ENCODE results near the gene CLDN6. TPM values are rescaled to one million over a fixed set of nuclear protein-coding genes. Genes with fewer than 3 reads are reported as not detected.

The CLDN6 gene
- total and polyA plus RNA-seq, 2 of the 13 experiments (the other 11 are each of a cell fraction or from before 2014, with no cell fraction given) = 5.9 to 7.6 TPM

DNA sequence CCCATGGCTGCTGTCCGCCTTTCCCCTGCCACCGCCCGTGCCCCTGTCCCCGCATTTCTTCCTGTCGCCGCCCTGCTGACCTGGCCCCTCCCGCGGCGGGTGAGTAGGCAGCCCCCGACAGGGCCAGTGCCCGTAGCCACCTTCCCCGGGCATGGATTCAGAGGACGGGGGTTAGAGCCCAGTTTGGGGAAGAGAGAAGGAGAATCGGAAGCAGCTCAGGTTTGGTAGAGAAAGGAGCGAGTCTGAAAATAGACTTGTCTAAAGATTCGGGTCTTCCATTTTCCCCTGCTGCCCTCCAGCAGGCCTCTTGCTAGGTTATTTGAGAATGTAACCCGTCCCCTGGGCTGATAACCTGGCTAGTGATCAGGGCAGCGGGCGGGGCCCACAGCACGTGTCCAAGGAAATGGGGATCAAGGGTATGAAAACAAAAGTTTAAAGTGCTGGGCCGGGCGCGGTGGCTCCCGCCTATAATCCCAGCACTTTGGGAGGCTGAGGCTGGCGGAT lies 13.2 kb downstream of the CLDN6 start (continued):
- TF ChIP-seq CREM (IDR thresholded peaks at IDR 0.05) (no peak), CREM (CRISPR knock-in tag; IDR thresholded peaks at IDR 0.05) (no peak), ZNF180 (CRISPR knock-in tag; IDR thresholded peaks at IDR 0.05; ENCODE audit: borderline replicate concordance, low read depth) (no peak), HOXA3 (CRISPR knock-in tag; IDR thresholded peaks at IDR 0.05) (0 out of 2 replicates have a peak, but pooled peaks have one; percentile 33), ZNF3 (CRISPR knock-in tag; IDR thresholded peaks at IDR 0.05) (no peak), NFYB (CRISPR knock-in tag; IDR thresholded peaks at IDR 0.05) (peak; percentile 26; the same call in 1 of the 2 replicates), NCOA1 (CRISPR knock-in tag; IDR thresholded peaks at IDR 0.05) (no peak), RXRB (CRISPR knock-in tag; IDR thresholded peaks at IDR 0.05; ENCODE audit: borderline replicate concordance) (peak; percentile 49; the same call in 1 of the 2 replicates), POLR2G (IDR thresholded peaks at IDR 0.05; ENCODE audit: low read depth, low read length) (peak; percentile 64), FOSL1 (CRISPR knock-in tag; IDR thresholded peaks at IDR 0.05; ENCODE audit: borderline replicate concordance) (no peak), SP140L (CRISPR knock-in tag; IDR thresholded peaks at IDR 0.05; ENCODE audit: borderline replicate concordance) (no peak), NR2F6 (IDR thresholded peaks at IDR 0.05) (peak; percentile 41; the same call in 1 of the 2 replicates), NR2F6 (CRISPR knock-in tag; IDR thresholded peaks at IDR 0.05) (peak; percentile 29; the same call in 1 of the 2 replicates), SALL1 (CRISPR knock-in tag; IDR thresholded peaks at IDR 0.05) (0 out of 2 replicates have a peak, but pooled peaks have one; percentile 15), BHLHE40 (IDR thresholded peaks at IDR 0.05; ENCODE audit: low read length) (peak; percentile 31; the same call in 1 of the 2 replicates), NRL (CRISPR knock-in tag; IDR thresholded peaks at IDR 0.05; ENCODE audit: borderline replicate concordance) (0 out of 2 replicates have a peak, but pooled peaks have one; percentile 35), SOX13 (IDR thresholded peaks at IDR 0.05) (no peak), SOX13 (CRISPR knock-in tag; conservative IDR thresholded peaks at IDR 0.05 in 1 of 2, IDR thresholded peaks at IDR 0.05 in 1 of 2) (peak in 1 of 2 experiments; percentile 33; a peak in 1 of 4 replicates)
- TF ChIP-seq, protein P1, sequence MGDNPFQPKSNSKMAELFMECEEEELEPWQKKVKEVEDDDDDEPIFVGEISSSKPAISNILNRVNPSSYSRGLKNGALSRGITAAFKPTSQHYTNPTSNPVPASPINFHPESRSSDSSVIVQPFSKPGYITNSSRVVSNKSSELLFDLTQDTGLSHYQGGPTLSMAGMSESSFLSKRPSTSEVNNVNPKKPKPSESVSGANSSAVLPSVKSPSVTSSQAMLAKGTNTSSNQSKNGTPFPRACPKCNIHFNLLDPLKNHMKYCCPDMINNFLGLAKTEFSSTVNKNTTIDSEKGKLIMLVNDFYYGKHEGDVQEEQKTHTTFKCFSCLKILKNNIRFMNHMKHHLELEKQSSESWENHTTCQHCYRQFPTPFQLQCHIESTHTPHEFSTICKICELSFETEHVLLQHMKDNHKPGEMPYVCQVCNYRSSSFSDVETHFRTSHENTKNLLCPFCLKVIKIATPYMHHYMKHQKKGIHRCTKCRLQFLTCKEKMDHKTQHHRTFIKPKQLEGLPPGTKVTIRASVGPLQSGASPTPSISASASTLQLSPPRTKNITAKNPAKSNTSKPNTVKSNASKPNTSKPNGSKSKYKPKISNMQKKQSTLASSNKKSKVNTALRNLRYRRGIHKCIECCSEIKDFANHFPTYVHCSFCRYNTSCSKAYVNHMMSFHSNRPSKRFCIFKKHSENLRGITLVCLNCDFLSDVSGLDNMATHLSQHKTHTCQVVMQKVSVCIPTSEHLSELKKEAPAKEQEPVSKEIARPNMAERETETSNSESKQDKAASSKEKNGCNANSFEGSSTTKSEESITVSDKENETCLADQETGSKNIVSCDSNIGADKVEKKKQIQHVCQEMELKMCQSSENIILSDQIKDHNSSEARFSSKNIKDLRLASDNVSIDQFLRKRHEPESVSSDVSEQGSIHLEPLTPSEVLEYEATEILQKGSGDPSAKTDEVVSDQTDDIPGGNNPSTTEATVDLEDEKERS (CRISPR knock-in tag; IDR thresholded peaks at IDR 0.05) = 0 out of 2 replicates have a peak, but pooled peaks have one; percentile 6
- TF ChIP-seq, protein P2, sequence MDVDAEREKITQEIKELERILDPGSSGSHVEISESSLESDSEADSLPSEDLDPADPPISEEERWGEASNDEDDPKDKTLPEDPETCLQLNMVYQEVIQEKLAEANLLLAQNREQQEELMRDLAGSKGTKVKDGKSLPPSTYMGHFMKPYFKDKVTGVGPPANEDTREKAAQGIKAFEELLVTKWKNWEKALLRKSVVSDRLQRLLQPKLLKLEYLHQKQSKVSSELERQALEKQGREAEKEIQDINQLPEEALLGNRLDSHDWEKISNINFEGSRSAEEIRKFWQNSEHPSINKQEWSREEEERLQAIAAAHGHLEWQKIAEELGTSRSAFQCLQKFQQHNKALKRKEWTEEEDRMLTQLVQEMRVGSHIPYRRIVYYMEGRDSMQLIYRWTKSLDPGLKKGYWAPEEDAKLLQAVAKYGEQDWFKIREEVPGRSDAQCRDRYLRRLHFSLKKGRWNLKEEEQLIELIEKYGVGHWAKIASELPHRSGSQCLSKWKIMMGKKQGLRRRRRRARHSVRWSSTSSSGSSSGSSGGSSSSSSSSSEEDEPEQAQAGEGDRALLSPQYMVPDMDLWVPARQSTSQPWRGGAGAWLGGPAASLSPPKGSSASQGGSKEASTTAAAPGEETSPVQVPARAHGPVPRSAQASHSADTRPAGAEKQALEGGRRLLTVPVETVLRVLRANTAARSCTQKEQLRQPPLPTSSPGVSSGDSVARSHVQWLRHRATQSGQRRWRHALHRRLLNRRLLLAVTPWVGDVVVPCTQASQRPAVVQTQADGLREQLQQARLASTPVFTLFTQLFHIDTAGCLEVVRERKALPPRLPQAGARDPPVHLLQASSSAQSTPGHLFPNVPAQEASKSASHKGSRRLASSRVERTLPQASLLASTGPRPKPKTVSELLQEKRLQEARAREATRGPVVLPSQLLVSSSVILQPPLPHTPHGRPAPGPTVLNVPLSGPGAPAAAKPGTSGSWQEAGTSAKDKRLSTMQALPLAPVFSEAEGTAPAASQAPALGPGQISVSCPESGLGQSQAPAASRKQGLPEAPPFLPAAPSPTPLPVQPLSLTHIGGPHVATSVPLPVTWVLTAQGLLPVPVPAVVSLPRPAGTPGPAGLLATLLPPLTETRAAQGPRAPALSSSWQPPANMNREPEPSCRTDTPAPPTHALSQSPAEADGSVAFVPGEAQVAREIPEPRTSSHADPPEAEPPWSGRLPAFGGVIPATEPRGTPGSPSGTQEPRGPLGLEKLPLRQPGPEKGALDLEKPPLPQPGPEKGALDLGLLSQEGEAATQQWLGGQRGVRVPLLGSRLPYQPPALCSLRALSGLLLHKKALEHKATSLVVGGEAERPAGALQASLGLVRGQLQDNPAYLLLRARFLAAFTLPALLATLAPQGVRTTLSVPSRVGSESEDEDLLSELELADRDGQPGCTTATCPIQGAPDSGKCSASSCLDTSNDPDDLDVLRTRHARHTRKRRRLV (CRISPR knock-in tag; IDR thresholded peaks at IDR 0.05) = no peak
- TF ChIP-seq, protein P3, sequence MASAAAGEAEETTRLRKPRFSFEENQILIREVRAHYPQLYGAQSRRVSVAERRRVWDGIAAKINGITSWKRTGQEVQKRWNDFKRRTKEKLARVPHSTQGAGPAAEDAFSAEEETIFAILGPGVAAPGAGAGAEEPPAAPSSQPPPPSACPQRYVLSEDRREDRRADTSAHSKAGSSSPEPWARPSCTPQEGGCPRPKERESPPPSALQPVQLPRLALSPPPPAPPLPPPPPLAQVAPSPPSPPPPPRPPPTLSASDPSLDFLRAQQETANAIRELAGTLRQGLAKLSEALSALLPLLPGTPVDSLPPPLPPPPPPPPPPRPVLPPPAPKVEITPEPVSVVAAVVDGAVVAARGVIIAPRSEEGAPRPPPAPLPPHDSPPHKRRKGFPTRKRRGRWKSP (CRISPR knock-in tag; IDR thresholded peaks at IDR 0.05) = peak; percentile 29; the same call in 1 of the 2 replicates
- TF ChIP-seq, protein P4, sequence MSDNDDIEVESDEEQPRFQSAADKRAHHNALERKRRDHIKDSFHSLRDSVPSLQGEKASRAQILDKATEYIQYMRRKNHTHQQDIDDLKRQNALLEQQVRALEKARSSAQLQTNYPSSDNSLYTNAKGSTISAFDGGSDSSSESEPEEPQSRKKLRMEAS (IDR thresholded peaks at IDR 0.05) = peak; percentile 46; the same call in 1 of the 2 replicates
